Spleen (tissue), 11 donors: ENCODE data around the gene TNS4. TPM values are rescaled to one million over a fixed set of nuclear protein-coding genes. Genes with fewer than 3 reads are reported as not detected.

ENCODE experiments used
- DNase-seq: peaks from one replicate; pipeline ENCODE4 v3.0.0-alpha.2; 2020
- H3K27ac ChIP-seq, 8 donors: fragments of 200-600 bp; sonication (generic) in 7 of 8; 1 replicate in 4 of 8; 2 replicates in 4 of 8; pipeline versions ENCODE4 v1.5.0 to v1.8.0; 2016 to 2021; ENCODE audit warnings: inconsistent platforms in 4 of 8, mild to moderate bottlenecking in 4 of 8, moderate library complexity in 1 of 8
- H3K27me3 ChIP-seq, 7 donors: fragments of 200-600 bp; sonication (generic) in 6 of 7; replicated peaks in 1 of 7; 1 replicate in 4 of 7; 2 replicates in 3 of 7; pipeline versions ENCODE4 v1.5.0 to v1.8.0; 2016 to 2021; ENCODE audit warnings: inconsistent platforms in 3 of 7, mild to moderate bottlenecking in 1 of 7
- H3K36me3 ChIP-seq, 6 donors: fragments of 200-600 bp; sonication (generic) in 5 of 6; 1 replicate in 4 of 6; 2 replicates in 2 of 6; pipeline versions ENCODE4 v1.5.0 to v1.8.0; 2016 to 2021; ENCODE audit warnings: inconsistent platforms in 2 of 6
- H3K4me1 ChIP-seq, 6 donors: fragments of 200-600 bp; sonication (generic) in 5 of 6; 1 replicate in 3 of 6; 2 replicates in 3 of 6; pipeline versions ENCODE4 v1.5.0 to v1.8.0; 2016 to 2021; ENCODE audit warnings: inconsistent platforms in 3 of 6
- H3K4me3 ChIP-seq, 8 donors: fragments of 200-600 bp; sonication (generic) in 7 of 8; 1 replicate in 4 of 8; 2 replicates in 4 of 8; pipeline versions ENCODE4 v1.5.0 to v1.8.0; 2016 to 2021; ENCODE audit warnings: inconsistent platforms in 4 of 8, mild to moderate bottlenecking in 4 of 8, moderate library complexity in 2 of 8
- H3K9me3 ChIP-seq, 8 donors: fragments of 200-600 bp; sonication (generic) in 7 of 8; 1 replicate in 4 of 8; 2 replicates in 4 of 8; pipeline versions ENCODE4 v1.5.0 to v1.8.0; 2016 to 2021; ENCODE audit warnings: inconsistent platforms in 4 of 8
- POLR2A ChIP-seq, 3 donors: fragments of 450-650 bp; IDR thresholded peaks; one replicate each; pipeline ENCODE4 v1.5.1; 2017; ENCODE audit warnings: antibody characterized with exemption in 3 of 3, mild to moderate bottlenecking in 1 of 3
- POLR2AphosphoS5 ChIP-seq, 3 donors: sonication (generic); formaldehyde crosslinking; IDR thresholded peaks; one replicate each; pipeline ENCODE4 v1.5.1; 2017; ENCODE audit warnings: antibody characterized with exemption in 3 of 3
- WGBS, 5 donors: extraction: QIAGEN DNeasy Blood & Tissue Kit in 3 of 5; methylation state at CpG; one replicate each; pipeline versions ENCODE4 v1.1.5 to v1.1.7; 2013 to 2018; 5-methylcytosine and 5-hydroxymethylcytosine counted together
- intact Hi-C: fragments of 100-400 bp; cut with DNase I; formaldehyde crosslinking; loops from one replicate; pipeline ENCODE4 v1.15.0; 2023; ENCODE audit warnings: low total_unique reads
- polyA plus RNA-seq, 3 donors: library from polyadenylated mRNA; stranded (reverse); fragments of 200-250 nt; gene quantifications; one replicate each; pipeline ENCODE4 v1.2.1, GENCODE V29; 2013
- total RNA-seq, 7 donors: library from RNA; depleted of rRNA in 3 of 7; stranded (reverse); fragments of >200 nt in 3 of 7; fragmentation: NEBNext Ultra II Directional in 4 of 7; extraction: Animal tissue kit (Norgen Biotek cat#: 25700) in 4 of 7; gene quantifications; one replicate each; pipeline versions ENCODE4 v1.1.0 to v1.2.1, GENCODE V29; 2016 to 2021
- TF ChIP-seq, protein P1 (sequence below), 11 experiments: fragments of 200-600 bp in 7 of 11; fragments of 450-650 bp in 4 of 11; sonication (generic) in 4 of 11; IDR thresholded peaks in 8 of 11; conservative IDR thresholded peaks in 3 of 11; 1 replicate in 7 of 11; 2 replicates in 4 of 11; pipeline versions ENCODE4 v1.4.0 to v1.8.0; 2016 to 2021; ENCODE audit warnings: antibody characterized with exemption in 11 of 11, inconsistent platforms in 4 of 11, mild to moderate bottlenecking in 1 of 11
- donor health status: healthy with polysubstance abuse.
- donor health status: DM: no; HTN: no; CAD: no; lungs with moderate emphysema.
- donor health status: DM: no; HTN: no; CAD: no.
- donor health status: Bipolar disorder and iron deficiency.
- donor health status: healthy.
- donor health status: DM: no; HTN: no; CAD: no.
- donor health status: DM: yes; HTN: yes; CAD: no.

The TNS4 gene
- total and polyA plus RNA-seq, 10 donors = 0.14 to 1.3 (median 0.37) TPM; not detected in 1

DNA sequence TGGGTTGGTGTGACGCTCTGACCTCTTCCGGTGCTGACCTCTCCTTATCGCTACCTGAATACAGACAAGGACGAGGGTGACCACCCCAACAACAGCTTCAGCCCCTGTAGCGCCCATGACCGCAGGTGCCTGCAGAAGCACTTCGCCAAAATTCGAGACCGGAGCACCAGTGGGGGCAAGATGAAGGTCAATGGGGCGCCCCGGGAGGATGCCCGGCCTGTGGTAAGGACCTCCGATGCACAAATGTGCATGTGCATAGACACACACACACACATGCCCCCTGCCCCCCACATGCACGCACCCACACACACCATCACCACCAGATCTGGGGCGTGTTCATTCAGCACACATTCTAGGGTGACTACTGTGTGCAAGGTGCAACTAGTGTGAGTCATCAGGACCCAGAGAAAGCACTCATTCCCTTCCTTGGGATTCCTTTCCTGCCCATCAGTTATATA is 48.5 kb downstream of the TNS4 start:
- Histone ChIP-seq H3K4me3 (no peak overlapping the region), H3K27ac (peak overlapping the region in 7 of 8 donors; percentile 26 to 89 (median 52)), H3K36me3 (peaks cover 0 to 61% (median 31%) of the 10 kb centered on the region in 6 donors), H3K27me3 (no peaks in the 10 kb centered on the region), H3K9me3 (no peaks in the 10 kb centered on the region), H3K4me1 (peaks cover 15 to 95% (median 55%) of the 10 kb centered on the region in 6 donors)
- intact Hi-C loops = no loop called here
- WGBS, 5 donors = 47 to 81% (median 72%) methylated on average over 14 to 15 of the region's 15 CpGs
- TF ChIP-seq POLR2A (IDR thresholded peaks at IDR 0.05) (no peak), POLR2AphosphoS5 (IDR thresholded peaks at IDR 0.05) (peak in 1 of 3 donors; percentile 41)
- no peak for DNase-seq

DNA sequence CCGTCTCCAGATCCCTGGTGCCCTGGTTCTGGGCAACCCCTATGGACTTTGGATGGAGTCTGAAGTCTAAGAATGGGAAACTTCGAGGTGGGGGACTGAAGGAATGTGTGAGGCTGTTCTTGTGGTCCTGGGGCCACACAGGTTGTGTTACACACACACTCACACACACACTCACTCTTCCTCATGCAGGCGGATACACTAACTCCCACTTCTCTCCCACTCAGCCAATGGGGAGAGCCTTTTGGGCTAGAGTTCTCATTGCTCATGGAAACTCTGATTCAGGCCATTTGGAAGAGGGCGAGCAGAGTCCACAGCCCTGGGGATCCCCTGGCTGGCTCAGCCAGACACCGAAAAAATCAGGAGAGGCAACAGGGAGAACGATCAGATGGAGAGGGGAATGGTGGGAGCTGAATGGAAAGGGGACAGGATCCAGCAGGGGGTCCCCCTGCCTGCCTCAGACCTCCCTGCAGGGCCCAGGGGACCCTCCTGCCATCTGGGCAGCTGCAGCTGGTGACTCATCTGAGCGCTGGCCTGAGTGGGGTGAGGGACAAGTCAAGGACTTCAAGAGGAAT is 49.1 kb downstream of the TNS4 start:
- Histone ChIP-seq H3K9me3 (no peaks in the 10 kb centered on the region), H3K4me3 (no peak overlapping the region), H3K27ac (peak overlapping the region; percentile 26 to 89 (median 44)), H3K4me1 (peaks cover 17 to 95% (median 56%) of the 10 kb centered on the region in 6 donors), H3K36me3 (peaks cover 0 to 54% (median 30%) of the 10 kb centered on the region in 6 donors), H3K27me3 (no peaks in the 10 kb centered on the region)
- WGBS, 5 donors = 47 to 73% (median 66%) methylated on average over 6 to 7 of the region's 7 CpGs
- DNase-seq = no peak
- intact Hi-C loops = no loop called here
- TF ChIP-seq POLR2A (IDR thresholded peaks at IDR 0.05) = no peak
- TF ChIP-seq POLR2AphosphoS5 (IDR thresholded peaks at IDR 0.05) = peak in 2 of 3 donors; percentile 45 to 59

DNA sequence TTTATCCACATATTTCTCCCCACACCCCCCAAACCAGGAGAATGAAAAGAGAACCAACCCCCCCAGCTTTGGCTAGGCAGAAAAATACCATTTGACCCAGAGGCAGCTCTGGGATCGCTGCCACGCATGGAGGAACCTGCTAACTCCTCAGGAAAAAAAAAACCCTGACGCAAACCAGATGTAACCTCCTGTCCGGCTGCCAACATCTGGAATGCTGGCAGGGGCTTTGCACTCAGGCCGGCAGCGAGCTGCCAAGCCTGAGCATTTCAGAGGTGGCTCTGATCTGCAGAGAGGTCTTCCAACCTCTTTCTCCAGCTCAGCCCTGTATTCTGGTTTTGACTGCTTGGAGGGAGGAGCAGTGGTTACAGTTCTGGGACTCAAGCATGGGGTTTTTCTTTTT is 50.0 kb downstream of the TNS4 start:
- intact Hi-C loops = no loop called here
- H3K4me3 ChIP-seq = no peak overlapping the region
- peaks cover 24 to 95% (median 56%) of the 10 kb centered on the region in 6 donors for H3K4me1 ChIP-seq
- H3K27ac ChIP-seq = peak overlapping the region in 6 of 8 donors; percentile 8 to 89 (median 44)
- H3K9me3 ChIP-seq = no peaks in the 10 kb centered on the region
- H3K36me3 ChIP-seq = peaks cover 0 to 46% (median 24%) of the 10 kb centered on the region in 6 donors
- TF ChIP-seq POLR2A (IDR thresholded peaks at IDR 0.05) (no peak), POLR2AphosphoS5 (IDR thresholded peaks at IDR 0.05) (peak in 1 of 3 donors; percentile 59)
- TF ChIP-seq, protein P1, sequence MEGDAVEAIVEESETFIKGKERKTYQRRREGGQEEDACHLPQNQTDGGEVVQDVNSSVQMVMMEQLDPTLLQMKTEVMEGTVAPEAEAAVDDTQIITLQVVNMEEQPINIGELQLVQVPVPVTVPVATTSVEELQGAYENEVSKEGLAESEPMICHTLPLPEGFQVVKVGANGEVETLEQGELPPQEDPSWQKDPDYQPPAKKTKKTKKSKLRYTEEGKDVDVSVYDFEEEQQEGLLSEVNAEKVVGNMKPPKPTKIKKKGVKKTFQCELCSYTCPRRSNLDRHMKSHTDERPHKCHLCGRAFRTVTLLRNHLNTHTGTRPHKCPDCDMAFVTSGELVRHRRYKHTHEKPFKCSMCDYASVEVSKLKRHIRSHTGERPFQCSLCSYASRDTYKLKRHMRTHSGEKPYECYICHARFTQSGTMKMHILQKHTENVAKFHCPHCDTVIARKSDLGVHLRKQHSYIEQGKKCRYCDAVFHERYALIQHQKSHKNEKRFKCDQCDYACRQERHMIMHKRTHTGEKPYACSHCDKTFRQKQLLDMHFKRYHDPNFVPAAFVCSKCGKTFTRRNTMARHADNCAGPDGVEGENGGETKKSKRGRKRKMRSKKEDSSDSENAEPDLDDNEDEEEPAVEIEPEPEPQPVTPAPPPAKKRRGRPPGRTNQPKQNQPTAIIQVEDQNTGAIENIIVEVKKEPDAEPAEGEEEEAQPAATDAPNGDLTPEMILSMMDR (IDR thresholded peaks at IDR 0.05 in 8 of 11, conservative IDR thresholded peaks at IDR 0.05 in 3 of 11) = no peak
- no peak for DNase-seq
- WGBS, 5 donors = 46 to 79% (median 61%) methylated on average over 6 of the region's 6 CpGs
- no peaks in the 10 kb centered on the region for H3K27me3 ChIP-seq

DNA sequence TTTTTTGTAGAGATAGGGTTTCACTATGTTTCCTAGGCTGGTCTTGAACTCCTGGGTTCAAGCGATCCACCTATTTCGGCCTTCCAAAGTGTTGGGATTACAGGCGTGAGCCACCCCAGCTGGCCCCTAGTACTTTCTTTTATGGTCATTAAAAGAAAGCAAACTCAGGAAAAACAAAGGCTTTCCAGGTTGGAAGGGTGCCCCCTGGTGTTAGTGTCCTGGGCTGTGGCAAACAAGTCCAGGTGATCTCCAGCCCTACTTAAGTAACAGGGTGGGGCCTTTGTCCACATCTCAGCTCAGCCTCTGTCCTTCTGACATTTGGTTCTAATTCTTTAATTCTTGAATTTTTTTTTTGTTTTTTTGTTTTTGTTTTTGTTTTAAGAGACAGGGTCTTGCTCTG is 51.2 kb downstream of the TNS4 start:
- DNase-seq = no peak
- no peaks in the 10 kb centered on the region for H3K9me3 ChIP-seq
- TF ChIP-seq, protein P1 (IDR thresholded peaks at IDR 0.05 in 8 of 11, conservative IDR thresholded peaks at IDR 0.05 in 3 of 11) = peak in 7 of 11 experiments; percentile 45 to 64 (median 60)
- no peak for TF ChIP-seq POLR2A (IDR thresholded peaks at IDR 0.05)
- no peaks in the 10 kb centered on the region for H3K27me3 ChIP-seq
- H3K27ac ChIP-seq = peak overlapping the region in 5 of 8 donors; percentile 8 to 89 (median 36)
- peaks cover 24 to 97% (median 60%) of the 10 kb centered on the region in 6 donors for H3K4me1 ChIP-seq
- peaks cover 0 to 33% (median 18%) of the 10 kb centered on the region in 6 donors for H3K36me3 ChIP-seq
- H3K4me3 ChIP-seq = no peak overlapping the region
- intact Hi-C loops = no loop called here
- WGBS, 5 donors = 79 to 92% (median 87%) methylated on average over 3 of the region's 3 CpGs

DNA sequence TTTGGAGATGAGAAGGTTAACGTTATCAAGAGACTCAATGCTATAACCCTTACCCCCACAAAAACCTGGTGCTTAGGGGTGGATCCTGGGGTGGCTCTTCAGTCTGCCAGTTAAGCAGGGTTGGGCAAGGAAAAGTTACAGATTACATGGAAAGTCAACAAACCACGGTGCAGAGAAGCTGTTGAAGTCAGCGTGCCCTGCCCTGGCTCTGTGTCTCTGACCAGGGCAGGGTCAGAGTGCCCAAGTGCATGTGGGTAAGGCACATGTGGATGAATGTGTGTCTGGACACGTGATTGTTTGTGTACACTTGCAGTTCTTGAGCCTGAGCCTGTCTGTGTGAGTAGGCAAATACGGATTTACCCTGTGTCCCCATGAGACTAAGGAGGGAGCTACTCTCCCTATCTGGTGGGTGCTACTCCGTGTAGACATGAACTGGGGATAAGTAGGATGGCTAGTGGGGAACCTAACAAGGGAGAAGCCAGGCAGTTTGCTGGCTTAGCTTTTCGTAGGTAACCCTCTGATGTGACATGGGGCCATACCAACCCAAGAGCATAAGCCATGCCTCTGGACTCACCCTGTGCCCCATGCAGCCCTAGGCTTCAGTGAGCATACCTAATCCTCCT is 52.7 kb downstream of the TNS4 start:
- no peaks in the 10 kb centered on the region for H3K9me3 ChIP-seq
- TF ChIP-seq POLR2AphosphoS5 (IDR thresholded peaks at IDR 0.05) (no peak), POLR2A (IDR thresholded peaks at IDR 0.05) (no peak)
- TF ChIP-seq, protein P1 (IDR thresholded peaks at IDR 0.05 in 8 of 11, conservative IDR thresholded peaks at IDR 0.05 in 3 of 11) = no peak
- H3K27ac ChIP-seq = peak overlapping the region in 7 of 8 donors; percentile 2 to 89 (median 65)
- no peak for DNase-seq
- peaks cover 32 to 97% (median 71%) of the 10 kb centered on the region in 6 donors for H3K4me1 ChIP-seq
- H3K36me3 ChIP-seq = peaks cover 0 to 19% (median 7%) of the 10 kb centered on the region in 6 donors
- peak overlapping the region in 3 of 8 donors; percentile 79 to 92 (median 92) for H3K4me3 ChIP-seq
- 44 to 59% (median 52%) methylated on average over 7 of the region's 7 CpGs for WGBS, 5 donors
- peaks cover 0 to 8% (median 0%) of the 10 kb centered on the region in 7 donors for H3K27me3 ChIP-seq
- intact Hi-C loops = no loop called here
